GM12865 (cell line): Measurements from ENCODE around the gene CDH22.

ENCODE experiments used
- DNase-seq: peaks from one replicate; pipeline ENCODE4 v3.0.0; 2010; ENCODE audit warnings: low read depth
- H3K4me3 ChIP-seq: 2 replicates; pipeline ENCODE4 v1.5.1; 2011; ENCODE audit warnings: mild to moderate bottlenecking, low read depth, low read length, control low read depth
- CTCF ChIP-seq: IDR thresholded peaks from 2 replicates; pipeline ENCODE4 v1.5.1; 2011; ENCODE audit warnings: low read length, control low read depth, low read depth, inconsistent platforms; ENCODE audit not compliant: insufficient read depth; ENCODE audit errors: missing control alignments

Gene CDH22

GRCh38 chr20:46192376-46192944 is 115.8 kb downstream of the CDH22 start:
- H3K4me3 ChIP-seq: no peak overlapping the region
- no peak for DNase-seq
- TF ChIP-seq CTCF: no peak

- no peak overlapping the region for H3K4me3 ChIP-seq
- TF ChIP-seq CTCF: no peak
- no peak for DNase-seq
These were observed 116.7 kb downstream of the CDH22 start for GRCh38 chr20:46191611-46192010.

- H3K4me3 ChIP-seq: no peak overlapping the region
- TF ChIP-seq CTCF: no peak
- DNase-seq: no peak
These were observed 117.1 kb downstream of the CDH22 start for GRCh38 chr20:46191168-46191540.

GRCh38 chr20:46190478-46191167 is 117.7 kb downstream of the CDH22 start:
- DNase-seq: no peak
- no peak overlapping the region for H3K4me3 ChIP-seq
- no peak for TF ChIP-seq CTCF

GRCh38 chr20:46188866-46189541 is 119.3 kb downstream of the CDH22 start:
- no peak for DNase-seq
- H3K4me3 ChIP-seq: no peak overlapping the region

GRCh38 chr20:46186210-46186609 is 122.1 kb downstream of the CDH22 start:
- TF ChIP-seq CTCF: no peak
- H3K4me3 ChIP-seq: no peak overlapping the region
- no peak for DNase-seq

More at GRCh38 chr20:46188866-46189541, 119.3 kb downstream of the CDH22 start:
- TF ChIP-seq CTCF: no peak
